Memory B cell (primary cell): ENCODE results near the gene SRSF4.

Experiments
- ATAC-seq: fragments of 150-1000 bp; cut with Tn5 transposase; 2 replicates; pipeline ENCODE4 v1.10.0; 2021; ENCODE audit warnings: low read depth, mild to moderate bottlenecking, moderate library complexity
- DNase-seq, 2 donors: peaks; one replicate each; pipeline ENCODE4 v3.0.0; 2022; ENCODE audit warnings: low spot score in 2 of 2
- H3K27ac Mint-ChIP-seq: one replicate; pipeline ENCODE4 v1.8.0; 2022; ENCODE audit warnings: mild to moderate bottlenecking, moderate library complexity, mixed read lengths
- H3K27me3 Mint-ChIP-seq: one replicate; pipeline ENCODE4 v1.8.0; 2022; ENCODE audit warnings: mixed read lengths
- H3K36me3 Mint-ChIP-seq: one replicate; pipeline ENCODE4 v1.8.0; 2022; ENCODE audit warnings: mild to moderate bottlenecking, mixed read lengths
- H3K4me1 Mint-ChIP-seq: one replicate; pipeline ENCODE4 v1.8.0; 2022; ENCODE audit warnings: mixed read lengths
- H3K4me3 Mint-ChIP-seq: one replicate; pipeline ENCODE4 v1.8.0; 2022; ENCODE audit warnings: mild to moderate bottlenecking, moderate library complexity, mixed read lengths
- H3K9me3 Mint-ChIP-seq: one replicate; pipeline ENCODE4 v1.8.0; 2022; ENCODE audit warnings: mixed read lengths

Gene SRSF4

DNA sequence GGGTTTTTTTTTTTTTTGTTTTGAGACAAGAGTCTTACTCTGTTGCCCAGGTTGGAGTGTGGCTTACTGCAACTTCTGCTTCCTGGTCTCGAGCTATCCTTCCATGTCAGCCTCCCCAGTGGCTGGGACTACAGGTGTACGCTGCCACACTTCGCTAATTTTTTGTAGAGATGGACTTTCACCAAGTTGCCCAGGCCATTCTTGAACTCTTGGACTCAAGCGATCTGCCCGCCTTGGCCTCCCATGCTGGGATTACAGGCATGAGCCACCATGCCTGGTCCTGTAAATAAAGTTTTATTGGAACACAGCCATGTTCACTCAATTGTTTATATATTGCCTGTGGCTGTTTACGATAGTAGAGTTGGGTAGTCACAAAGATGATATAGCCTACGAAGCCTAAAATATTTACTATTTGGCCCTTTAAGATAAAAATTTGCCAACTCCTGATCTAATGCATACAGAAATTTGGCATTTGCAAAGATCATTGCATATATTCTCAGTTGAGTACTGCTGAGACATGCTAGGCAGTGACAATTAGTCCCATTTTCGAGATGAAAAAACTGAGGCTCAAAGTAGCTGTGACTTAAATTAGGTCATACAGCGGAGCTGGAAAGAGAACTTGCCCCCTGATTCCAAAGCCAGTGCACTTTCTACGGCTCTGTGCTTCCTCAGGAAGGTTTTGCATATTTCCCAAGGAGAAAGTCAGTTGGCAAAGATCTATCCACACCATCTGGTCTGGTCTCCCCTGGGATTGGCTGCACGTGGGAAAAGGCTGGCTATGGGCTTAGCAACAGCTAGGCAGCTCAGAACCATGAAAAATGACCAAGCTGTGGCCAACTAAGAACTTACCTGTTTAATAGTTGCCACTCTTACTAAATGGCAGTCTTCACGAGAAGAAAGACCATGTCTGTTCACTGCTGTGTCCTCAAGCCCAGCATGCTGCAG is 29.7 kb upstream of the SRSF4 start:
- peak overlapping the region; percentile 27 for H3K4me3 Mint-ChIP-seq
- no peaks in the 10 kb centered on the region for H3K9me3 Mint-ChIP-seq
- peak; percentile 52 for ATAC-seq
- no peak for DNase-seq
- H3K36me3 Mint-ChIP-seq: peaks cover 14% of the 10 kb centered on the region
- peaks cover 12% of the 10 kb centered on the region for H3K4me1 Mint-ChIP-seq
- peak overlapping the region; percentile 45 for H3K27ac Mint-ChIP-seq
- no peaks in the 10 kb centered on the region for H3K27me3 Mint-ChIP-seq

DNA sequence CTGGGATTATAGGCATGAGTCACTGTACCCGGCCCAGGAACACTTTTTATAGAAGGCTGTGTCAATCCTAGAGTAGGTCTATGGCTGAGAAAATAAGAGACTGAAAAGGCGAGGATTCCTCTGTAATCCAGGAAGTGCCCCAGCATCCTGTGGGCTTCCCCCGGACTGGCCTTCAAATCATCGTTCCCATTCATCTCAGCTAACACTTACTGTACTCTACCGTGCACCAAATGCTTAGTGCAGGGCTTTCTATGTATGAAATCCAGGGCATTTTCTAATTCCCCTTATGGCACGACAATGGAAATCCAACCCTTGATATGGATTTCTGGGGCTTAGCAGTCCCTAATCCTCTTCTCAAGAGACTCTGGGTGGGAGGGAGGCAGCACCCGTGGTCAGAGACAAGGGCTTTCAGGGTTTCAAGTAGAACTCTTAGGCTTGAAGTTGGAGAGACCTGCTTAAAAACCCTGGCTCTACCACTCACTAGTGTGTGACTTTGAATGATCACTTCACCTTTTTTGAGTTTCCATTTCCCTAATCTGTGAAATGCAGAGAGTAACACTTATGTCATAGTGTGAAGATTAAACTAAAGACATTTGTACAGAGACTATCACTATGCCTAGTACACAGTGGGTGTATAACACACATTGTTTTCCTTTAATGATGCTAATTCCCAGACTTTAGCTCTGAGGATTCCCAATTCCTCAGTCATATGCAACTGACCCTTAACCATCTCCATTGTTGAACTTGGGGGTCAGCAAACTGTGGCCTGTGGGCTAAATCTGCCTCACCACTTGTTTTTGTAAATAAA is 28.8 kb upstream of the SRSF4 start:
- peak; percentile 90 for ATAC-seq
- Mint-ChIP-seq H3K9me3 (no peaks in the 10 kb centered on the region), H3K36me3 (peaks cover 17% of the 10 kb centered on the region), H3K27me3 (no peaks in the 10 kb centered on the region), H3K4me3 (no peak overlapping the region), H3K27ac (peak overlapping the region; percentile 45), H3K4me1 (peaks cover 12% of the 10 kb centered on the region)
- DNase-seq: no peak

DNA sequence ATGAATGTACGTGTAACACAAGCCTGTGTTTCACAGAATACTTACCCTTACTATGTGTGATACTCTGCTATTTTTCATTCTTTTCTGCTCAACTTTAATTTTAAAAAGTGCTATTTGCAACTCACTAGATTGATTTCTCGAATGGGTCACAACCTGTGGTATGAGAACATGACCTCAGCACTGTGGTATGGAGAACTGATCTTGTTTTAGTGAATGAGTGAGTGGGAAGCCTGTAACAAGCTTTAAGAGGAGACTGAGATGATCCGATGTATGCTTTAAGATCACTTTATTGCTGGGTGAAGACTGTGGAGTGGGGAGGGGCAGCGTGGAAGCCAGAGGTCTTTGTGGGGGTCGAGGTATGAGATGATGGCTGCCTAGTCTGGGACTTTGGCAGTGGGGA is 27.5 kb upstream of the SRSF4 start:
- Mint-ChIP-seq H3K4me1 (peaks cover 12% of the 10 kb centered on the region), H3K9me3 (no peaks in the 10 kb centered on the region), H3K36me3 (peaks cover 15% of the 10 kb centered on the region), H3K4me3 (no peak overlapping the region), H3K27ac (no peak overlapping the region), H3K27me3 (no peaks in the 10 kb centered on the region)
- ATAC-seq: no peak
- no peak for DNase-seq

DNA sequence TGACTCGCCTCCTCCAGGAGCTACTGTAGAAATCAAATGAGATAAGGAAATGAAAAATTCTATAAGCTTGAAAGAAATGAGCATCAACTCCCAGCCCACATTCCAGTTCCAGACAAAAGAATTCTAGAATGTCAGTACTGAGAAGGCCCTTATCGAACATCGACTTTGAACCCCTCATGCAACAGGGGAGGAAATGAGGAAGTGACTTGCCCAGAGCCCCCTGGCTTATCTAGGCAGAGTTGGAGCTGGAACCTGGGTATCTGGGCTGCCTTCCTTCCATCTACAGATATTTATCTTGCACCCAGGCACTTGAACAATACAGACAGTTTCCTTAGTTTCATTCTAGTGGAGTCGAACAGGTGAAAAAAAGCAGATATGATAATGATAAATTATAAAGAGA is 26.7 kb upstream of the SRSF4 start:
- DNase-seq: no peak
- H3K27ac Mint-ChIP-seq: no peak overlapping the region
- H3K4me1 Mint-ChIP-seq: peaks cover 12% of the 10 kb centered on the region
- peaks cover 15% of the 10 kb centered on the region for H3K36me3 Mint-ChIP-seq
- H3K9me3 Mint-ChIP-seq: no peaks in the 10 kb centered on the region
- H3K4me3 Mint-ChIP-seq: no peak overlapping the region
- no peak for ATAC-seq
- H3K27me3 Mint-ChIP-seq: no peaks in the 10 kb centered on the region

DNA sequence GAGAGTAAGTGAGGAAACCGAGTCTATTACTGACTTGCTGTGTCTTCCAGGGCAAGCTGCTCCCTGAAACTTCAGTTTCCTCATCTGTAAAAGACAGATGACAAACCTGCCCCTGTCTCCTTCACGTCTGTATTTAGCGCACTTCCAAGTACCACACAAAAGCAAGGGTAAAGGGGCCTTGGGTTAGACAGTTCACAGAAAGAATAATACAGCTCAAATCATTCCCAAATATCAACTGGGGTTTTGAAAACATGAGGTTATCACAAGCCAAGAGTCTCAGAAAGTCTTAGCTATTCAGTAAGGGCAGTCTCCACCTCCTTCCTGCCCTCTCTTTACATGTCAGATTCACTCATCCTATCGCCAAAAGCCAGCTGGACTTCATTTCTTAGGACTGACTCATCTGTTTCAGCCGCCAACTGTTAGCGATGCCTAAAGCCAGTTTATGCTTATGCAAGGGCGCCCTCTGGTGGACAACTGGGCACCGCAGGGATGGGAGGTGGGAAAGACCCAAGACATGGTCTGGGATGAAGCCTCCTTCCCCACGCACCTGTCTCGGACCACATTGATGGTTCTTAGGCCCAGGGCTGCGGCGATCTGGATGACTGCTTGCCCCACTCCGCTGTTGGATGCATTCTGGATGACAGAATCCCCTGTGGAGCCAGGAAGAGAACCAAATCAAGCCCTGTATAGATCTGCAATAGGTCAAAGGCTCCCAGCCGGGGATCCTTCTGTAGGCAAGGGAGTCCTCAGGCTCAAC is 21.1 kb upstream of the SRSF4 start:
- peak; percentile 85 to 93 for DNase-seq
- Mint-ChIP-seq H3K4me3 (no peak overlapping the region), H3K36me3 (peaks cover 10% of the 10 kb centered on the region), H3K27me3 (no peaks in the 10 kb centered on the region), H3K4me1 (peaks cover 2% of the 10 kb centered on the region), H3K9me3 (no peaks in the 10 kb centered on the region), H3K27ac (no peak overlapping the region)
- peak; percentile 99 for ATAC-seq

DNA sequence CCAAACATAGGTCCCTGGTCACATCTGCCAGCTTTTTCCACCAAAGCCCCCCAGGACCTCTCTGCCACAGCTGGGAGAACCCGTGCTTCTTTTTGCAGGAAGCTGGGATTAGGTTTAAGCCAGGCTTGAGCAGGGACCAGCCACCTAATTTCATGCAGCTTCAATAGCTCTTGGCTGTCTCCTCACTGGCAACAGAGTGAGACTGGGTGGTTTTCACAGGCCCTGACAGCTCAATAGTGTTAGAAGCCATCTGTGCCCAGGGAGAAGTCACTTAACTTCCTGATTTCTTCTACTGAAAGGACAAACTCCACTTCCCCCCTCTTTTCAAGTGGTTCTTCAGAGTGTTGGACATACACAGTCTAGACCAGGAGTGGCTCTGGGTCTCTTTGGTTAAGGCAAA is 20.4 kb upstream of the SRSF4 start:
- H3K4me1 Mint-ChIP-seq: peaks cover 5% of the 10 kb centered on the region
- H3K27me3 Mint-ChIP-seq: no peaks in the 10 kb centered on the region
- DNase-seq (no peak), ATAC-seq (no peak)
- H3K27ac Mint-ChIP-seq: no peak overlapping the region
- no peaks in the 10 kb centered on the region for H3K9me3 Mint-ChIP-seq
- H3K36me3 Mint-ChIP-seq: peaks cover 10% of the 10 kb centered on the region
- no peak overlapping the region for H3K4me3 Mint-ChIP-seq

DNA sequence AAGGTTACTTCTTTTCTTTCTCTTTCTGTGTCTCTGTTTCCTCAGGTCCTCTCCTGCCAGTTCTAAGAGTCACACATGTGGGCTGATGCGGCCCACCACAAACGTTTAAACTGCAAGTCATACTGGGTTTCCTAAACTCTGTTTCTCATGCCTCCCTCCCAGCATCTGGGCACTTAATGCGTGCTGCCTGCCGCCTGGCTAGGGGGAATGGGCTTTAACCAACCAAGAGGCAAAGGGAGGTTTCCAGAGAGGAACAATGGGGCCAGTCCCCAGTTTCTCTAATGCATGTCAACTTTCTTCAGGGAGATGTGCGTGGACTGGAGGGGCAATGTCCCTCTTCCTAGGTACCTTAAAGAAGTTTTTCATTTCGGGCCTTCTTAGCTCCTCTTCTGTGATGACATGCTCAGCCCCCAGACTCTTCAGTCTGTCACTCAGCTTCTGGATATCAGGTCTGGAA is 19.9 kb upstream of the SRSF4 start:
- H3K4me3 Mint-ChIP-seq: no peak overlapping the region
- peaks cover 5% of the 10 kb centered on the region for H3K4me1 Mint-ChIP-seq
- H3K27me3 Mint-ChIP-seq: no peaks in the 10 kb centered on the region
- H3K27ac Mint-ChIP-seq: no peak overlapping the region
- H3K9me3 Mint-ChIP-seq: no peaks in the 10 kb centered on the region
- no peak for DNase-seq
- ATAC-seq: no peak
- H3K36me3 Mint-ChIP-seq: peaks cover 10% of the 10 kb centered on the region

DNA sequence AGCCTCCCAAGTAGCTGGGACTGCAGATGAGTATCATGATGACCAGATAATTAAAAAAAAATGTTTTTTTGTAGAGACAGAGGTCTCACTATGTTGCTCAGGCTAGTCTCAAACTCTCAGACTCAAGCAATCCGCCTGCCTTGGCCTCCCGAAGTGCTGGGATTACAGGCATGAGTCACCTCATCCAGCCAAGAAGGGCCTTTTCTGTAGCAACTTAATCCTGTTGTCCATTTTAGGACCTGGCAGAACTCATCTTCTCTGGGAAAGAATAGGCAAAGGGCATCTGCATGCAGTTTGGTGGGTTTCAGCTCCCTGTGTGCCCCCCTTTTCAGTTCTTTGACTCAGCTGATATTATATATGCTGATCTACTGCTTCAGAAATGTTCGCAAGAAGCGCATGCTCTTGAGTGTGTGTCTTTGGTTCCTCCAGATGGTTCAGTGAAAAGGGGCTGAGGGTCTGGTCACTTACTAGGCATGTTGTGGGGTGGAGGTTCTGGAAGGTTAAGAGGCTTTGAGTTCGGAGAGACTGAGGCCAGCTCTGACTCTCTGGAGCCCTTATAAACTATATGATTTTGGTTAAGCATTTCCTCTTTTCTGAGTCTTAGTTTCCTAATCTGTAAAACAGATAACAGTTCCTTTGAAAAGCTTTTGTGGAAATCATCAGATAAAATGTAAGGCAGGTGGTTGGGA is 19.4 kb upstream of the SRSF4 start:
- H3K4me3 Mint-ChIP-seq: no peak overlapping the region
- DNase-seq (no peak), ATAC-seq (no peak)
- peaks cover 8% of the 10 kb centered on the region for H3K36me3 Mint-ChIP-seq
- H3K27ac Mint-ChIP-seq: no peak overlapping the region
- peaks cover 5% of the 10 kb centered on the region for H3K4me1 Mint-ChIP-seq
- no peaks in the 10 kb centered on the region for H3K9me3 Mint-ChIP-seq
- no peaks in the 10 kb centered on the region for H3K27me3 Mint-ChIP-seq

DNA sequence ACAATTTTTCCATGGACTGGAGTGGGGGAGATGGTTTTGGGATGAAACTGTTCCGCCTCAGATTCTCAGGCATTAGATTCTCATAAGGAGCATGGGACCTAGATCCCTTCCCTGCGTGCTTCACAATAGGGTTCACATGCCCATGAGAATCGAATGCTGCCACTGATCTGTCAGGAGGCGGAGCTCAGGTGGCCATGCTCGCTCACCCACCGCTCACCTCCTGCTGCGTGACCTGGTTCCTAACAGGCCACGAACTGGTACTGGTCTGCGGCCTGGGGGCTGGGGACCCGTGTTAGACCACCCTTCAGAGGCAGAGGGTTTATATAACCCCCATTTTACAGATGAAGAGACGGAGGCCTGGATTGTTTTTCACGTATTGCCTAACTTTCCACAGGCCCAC is 16.3 kb upstream of the SRSF4 start:
- peaks cover 15% of the 10 kb centered on the region for H3K36me3 Mint-ChIP-seq

DNA sequence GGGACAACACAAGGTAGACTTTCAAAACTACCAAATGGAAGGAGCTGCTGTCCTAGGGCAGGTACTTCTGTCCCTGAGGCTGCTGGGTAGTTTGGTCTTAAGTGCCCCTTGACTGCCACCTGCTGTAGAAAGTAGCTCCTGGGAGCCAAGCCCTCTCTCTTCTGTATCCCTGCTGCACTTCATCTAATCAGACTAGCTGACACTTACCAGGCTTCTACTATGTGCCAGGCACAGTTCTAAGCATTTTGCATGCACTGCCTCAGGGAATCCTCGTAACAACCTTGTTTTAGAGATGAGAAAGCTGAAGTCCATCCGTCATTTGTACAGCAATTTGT is 15.9 kb upstream of the SRSF4 start:
- peaks cover 2% of the 10 kb centered on the region for H3K4me1 Mint-ChIP-seq
- H3K4me3 Mint-ChIP-seq: no peak overlapping the region
- ATAC-seq (peak; percentile 88), DNase-seq (peak in 1 of 2 donors; percentile 14)
- no peaks in the 10 kb centered on the region for H3K9me3 Mint-ChIP-seq
- no peak overlapping the region for H3K27ac Mint-ChIP-seq
- peaks cover 15% of the 10 kb centered on the region for H3K36me3 Mint-ChIP-seq
- no peaks in the 10 kb centered on the region for H3K27me3 Mint-ChIP-seq

More for the DNA sequence above, 16.3 kb upstream of the SRSF4 start:
- Mint-ChIP-seq H3K4me1 (peaks cover 5% of the 10 kb centered on the region), H3K4me3 (no peak overlapping the region), H3K27ac (no peak overlapping the region), H3K27me3 (no peaks in the 10 kb centered on the region), H3K9me3 (no peaks in the 10 kb centered on the region)
- DNase-seq (no peak), ATAC-seq (no peak)

DNA sequence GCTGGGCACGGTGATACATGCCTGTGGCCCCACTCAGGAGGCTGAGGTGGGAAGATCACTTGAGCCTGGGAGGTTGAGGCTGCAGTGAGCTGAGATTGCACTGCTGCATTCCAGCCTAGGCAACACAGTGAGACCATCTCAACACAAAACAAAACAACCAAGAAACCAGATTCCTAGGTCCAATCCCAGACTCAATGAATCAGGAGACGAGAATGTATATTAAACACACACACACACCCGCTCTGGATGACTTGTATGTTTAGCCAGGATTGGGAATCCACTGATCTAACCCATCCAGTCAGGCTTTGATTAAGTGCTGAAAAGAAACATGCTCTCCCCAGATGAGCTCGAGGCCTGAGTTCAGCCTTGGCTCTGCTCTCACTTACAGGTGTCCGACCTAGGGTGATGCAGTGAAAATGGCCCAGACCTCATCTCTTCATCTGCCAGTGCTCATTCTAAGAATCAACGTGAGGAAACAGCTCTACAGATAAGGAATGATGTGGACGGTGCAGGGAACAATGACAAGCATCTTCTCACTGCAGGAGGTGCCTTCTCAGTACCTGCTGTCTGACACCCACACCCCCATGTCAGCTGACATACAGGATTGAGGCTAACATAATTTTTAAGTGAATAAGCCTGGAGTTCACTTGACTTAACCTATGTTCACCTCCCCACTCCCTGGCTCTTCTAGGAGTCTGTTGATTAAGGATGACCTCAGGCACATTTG is 15.3 kb upstream of the SRSF4 start:
- peaks cover 16% of the 10 kb centered on the region for H3K36me3 Mint-ChIP-seq
- H3K4me1 Mint-ChIP-seq: peaks cover 2% of the 10 kb centered on the region
- ATAC-seq (no peak), DNase-seq (no peak)
- no peak overlapping the region for H3K4me3 Mint-ChIP-seq
- no peaks in the 10 kb centered on the region for H3K27me3 Mint-ChIP-seq
- H3K9me3 Mint-ChIP-seq: no peaks in the 10 kb centered on the region
- no peak overlapping the region for H3K27ac Mint-ChIP-seq

DNA sequence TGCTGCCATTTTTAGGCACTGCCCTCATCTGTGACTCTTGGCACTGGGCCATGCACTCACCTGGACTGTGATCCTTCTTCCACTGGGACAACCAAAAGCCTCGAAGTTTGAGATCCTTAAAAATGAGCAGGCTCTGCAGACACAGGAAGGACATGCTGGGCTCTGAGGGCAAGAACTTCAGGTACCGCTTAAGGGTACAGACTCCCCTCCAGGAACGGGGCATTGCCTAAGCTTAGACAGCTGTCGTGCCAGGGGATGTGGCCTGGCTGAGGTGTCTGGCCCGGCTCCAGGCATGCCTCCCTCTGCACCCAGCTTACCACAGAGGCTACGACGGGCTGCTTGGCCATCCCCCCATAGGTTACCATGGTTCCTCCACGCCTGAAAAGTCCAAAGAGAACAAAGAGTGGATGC is 14.2 kb upstream of the SRSF4 start:
- ATAC-seq: no peak
- Mint-ChIP-seq H3K36me3 (peaks cover 16% of the 10 kb centered on the region), H3K9me3 (no peaks in the 10 kb centered on the region), H3K27ac (no peak overlapping the region), H3K4me3 (no peak overlapping the region), H3K27me3 (no peaks in the 10 kb centered on the region), H3K4me1 (peaks cover 2% of the 10 kb centered on the region)
- no peak for DNase-seq

DNA sequence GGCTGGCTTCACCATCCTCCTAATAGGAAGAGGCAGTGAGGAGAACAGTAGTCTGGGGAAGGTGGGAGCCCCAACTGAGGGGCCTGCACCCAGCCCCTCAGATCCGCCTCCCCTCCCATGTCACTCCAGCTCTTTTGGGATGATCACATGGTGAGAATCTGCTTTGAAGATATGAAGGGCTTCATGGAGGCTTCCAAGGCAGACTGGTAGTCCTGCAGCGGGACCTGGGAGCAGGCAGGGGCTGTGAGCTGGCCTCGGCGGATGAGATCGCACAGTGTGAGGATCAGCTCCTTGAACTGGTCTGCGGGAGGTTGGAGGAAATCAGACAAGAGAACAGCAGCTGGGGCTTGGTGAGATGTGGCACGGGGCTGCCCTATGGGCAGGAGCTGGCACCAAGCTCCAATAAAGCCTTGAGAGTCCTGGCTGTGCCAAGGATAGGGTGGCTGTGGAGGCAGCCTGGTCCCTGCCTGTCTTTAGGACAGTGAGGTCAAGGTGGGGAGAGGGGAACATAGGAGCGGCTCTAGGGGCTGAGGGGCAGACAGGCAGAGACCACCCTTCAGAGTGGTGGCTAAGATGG is 12.3 kb upstream of the SRSF4 start:
- no peaks in the 10 kb centered on the region for H3K27me3 Mint-ChIP-seq
- peaks cover 14% of the 10 kb centered on the region for H3K36me3 Mint-ChIP-seq
- no peak overlapping the region for H3K27ac Mint-ChIP-seq
- ATAC-seq (no peak), DNase-seq (no peak)
- no peaks in the 10 kb centered on the region for H3K9me3 Mint-ChIP-seq
- H3K4me1 Mint-ChIP-seq: peaks cover 2% of the 10 kb centered on the region
- H3K4me3 Mint-ChIP-seq: no peak overlapping the region
